GM12878 (cell line): ENCODE results near the gene STK10. TPM values are rescaled to one million over a fixed set of nuclear protein-coding genes. Genes with fewer than 3 reads are reported as not detected.
A peak's percentile ranks its signal among the peaks of the same experiment; 100 is the strongest.

ENCODE experiments used
- ATAC-seq: fragments of 200-7000 bp; cut with Tn5 transposase; 3 replicates; pipeline ENCODE4 v1.9.1; 2020; ENCODE audit warnings: mild to moderate bottlenecking, moderate library complexity
- BruUV-seq: library from RNA; stranded (reverse); fragments of 400-500 nt; replicated peaks from 2 replicates; lab custom pipeline; 2021; lab: Mats Ljungman, UMichigan
- CTCF ChIA-PET: fragments of 300-600 bp; sonication (Branson Sonifier 250); formaldehyde crosslinking; extraction: SDS; loops from one replicate; lab custom pipeline; 2021; ENCODE audit warnings: inconsistent platforms; lab: Yijun Ruan, JAX
- POLR2A ChIA-PET: fragments of 350-600 bp; formaldehyde crosslinking; extraction: SDS; loops from one replicate; lab custom pipeline; 2021; ENCODE audit warnings: inconsistent platforms; lab: Charles Lee
- RAD21 ChIA-PET: fragments of 300-600 bp; sonication (Branson Sonifier 250); formaldehyde crosslinking; loops from one replicate; lab custom pipeline; 2023; ENCODE audit warnings: antibody characterized with exemption; ENCODE audit not compliant: unreplicated experiment; lab: Charles Lee
- SMC1A ChIA-PET: fragments of 300-600 bp; sonication (Branson Sonifier 250); formaldehyde crosslinking; loops from one replicate; lab custom pipeline; 2023; ENCODE audit not compliant: unreplicated experiment, uncharacterized antibody; lab: Charles Lee
- DNase-seq: peaks from one replicate; pipeline ENCODE4 v3.0.0-alpha.2; 2011; ENCODE audit warnings: low read depth, low spot score
- FAIRE-seq: peaks from 3 replicates; lab custom pipeline; 2011; peaks lifted over from hg19 to GRCh38; lab: Jason Lieb, UNC
- H2AFZ ChIP-seq: 2 replicates; pipeline ENCODE4 v1.6.0; 2011; ENCODE audit warnings: low read depth, low read length, control low read depth; ENCODE audit not compliant: control insufficient read depth
- H3K27ac ChIP-seq: 2 replicates; pipeline ENCODE4 v1.5.1; 2011; ENCODE audit warnings: control low read depth; ENCODE audit not compliant: control insufficient read depth, insufficient read depth
- H3K27me3 ChIP-seq, 2 experiments: replicated peaks in 1 of 2; 2 replicates each; pipeline versions ENCODE4 v1.6.0 to v1.6.1; 2011; ENCODE audit warnings: low read length in 1 of 2; ENCODE audit not compliant: control insufficient read depth in 2 of 2, insufficient read depth in 2 of 2
- H3K36me3 ChIP-seq, 2 experiments: 2 replicates each; pipeline ENCODE4 v1.5.1; 2011; ENCODE audit warnings: low read length in 1 of 2; ENCODE audit not compliant: control insufficient read depth in 2 of 2, insufficient read depth in 2 of 2
- H3K4me1 ChIP-seq: 2 replicates; pipeline ENCODE4 v1.6.1; 2011; ENCODE audit warnings: mild to moderate bottlenecking, low read length, moderate library complexity, mixed read lengths; ENCODE audit not compliant: control insufficient read depth, insufficient read depth
- H3K4me2 ChIP-seq: 2 replicates; pipeline ENCODE4 v1.6.0; 2011; ENCODE audit warnings: control low read depth; ENCODE audit not compliant: control insufficient read depth, insufficient read depth
- H3K4me3 ChIP-seq: fragments of 200-600 bp; sonication (generic); 2 replicates; pipeline ENCODE4 v1.5.1; 2016
- H3K79me2 ChIP-seq: 2 replicates; pipeline ENCODE4 v1.6.0; 2011; ENCODE audit warnings: low read length; ENCODE audit not compliant: control insufficient read depth, insufficient read depth
- H3K9ac ChIP-seq: 2 replicates; pipeline ENCODE4 v1.8.0; 2011; ENCODE audit warnings: low read length, control low read depth, mixed read lengths; ENCODE audit not compliant: control insufficient read depth, insufficient read depth
- H3K9me3 ChIP-seq: replicated peaks from 3 replicates; pipeline ENCODE4 v1.5.1; 2011; ENCODE audit warnings: mild to moderate bottlenecking, low read length; ENCODE audit not compliant: control insufficient read depth, insufficient read depth
- H4K20me1 ChIP-seq: 2 replicates; pipeline ENCODE4 v1.6.0; 2011; ENCODE audit not compliant: control insufficient read depth, insufficient read depth
- DPF2 ChIP-seq: fragments of 450-650 bp; IDR thresholded peaks from 2 replicates; pipeline ENCODE4 v1.6.1; 2017; ENCODE audit warnings: mild to moderate bottlenecking
- RUNX3 ChIP-seq: IDR thresholded peaks from 2 replicates; pipeline ENCODE4 v1.6.1; 2012; ENCODE audit warnings: low read length, inconsistent platforms
- TCF3 ChIP-seq: IDR thresholded peaks from 2 replicates; pipeline ENCODE4 v1.6.1; 2012; ENCODE audit warnings: low read depth, mild to moderate bottlenecking, low read length, borderline replicate concordance; ENCODE audit not compliant: insufficient read depth
- WGBS: methylation state at CpG from one replicate; pipeline ENCODE4 v1.1.6; 2016; ENCODE audit warnings: low lambda C conversion rate; ENCODE audit not compliant: insufficient replicate concordance, insufficient coverage; ENCODE audit errors: missing lambda C conversion rate; 5-methylcytosine and 5-hydroxymethylcytosine counted together
- in situ Hi-C: fragments of 300-500 bp; cut with MboI; formaldehyde crosslinking; loops from 9 replicates; pipeline ENCODE4 v1.14.3; 2018; ENCODE audit warnings: mixed read lengths
- intact Hi-C: fragments of 100-400 bp; cut with micrococcal nuclease; formaldehyde crosslinking; loops from one replicate; pipeline ENCODE4 v1.14.2; 2022; ENCODE audit not compliant: unreplicated experiment
- polyA plus RNA-seq, 11 experiments: library from polyadenylated mRNA; depleted of rRNA in 4 of 11; unstranded in 6 of 11; stranded (reverse) in 5 of 11; fragments of >200 nt; fragmentation: Nextera tagmentation in 4 of 11; fragmentation: Illumina TruSeq in 1 of 11; extraction: Ambion mirVana in 4 of 11; extraction: Trizol in 1 of 11; gene quantifications; 1 replicate in 1 of 11; 2 replicates in 10 of 11; pipeline versions ENCODE4 v1.2.1 to v1.2.3, GENCODE V29; 2011 to 2016; ENCODE audit warnings: inconsistent platforms in 2 of 11, missing spikeins in 2 of 11, low read depth in 1 of 11
- total RNA-seq, 4 experiments: library from RNA; depleted of rRNA in 3 of 4; stranded (reverse); fragments of >200 nt in 3 of 4; fragmentation: Illumina TruSeq in 1 of 4; extraction: Trizol in 1 of 4; gene quantifications; 2 replicates each; pipeline versions ENCODE4 v1.2.1 to v1.2.3, GENCODE V29; 2013 to 2021
- TF ChIP-seq, protein P1 (sequence below): IDR thresholded peaks from 2 replicates; pipeline ENCODE4 v1.6.1; 2012; ENCODE audit warnings: low read length, inconsistent platforms
- TF ChIP-seq, protein P2 (sequence below): fragments of 450-650 bp; IDR thresholded peaks from 2 replicates; pipeline ENCODE4 v1.6.1; 2017; ENCODE audit warnings: mild to moderate bottlenecking

STK10 gene
- total and polyA plus RNA-seq, 10 of the 15 experiments (the other 5 are each of a cell fraction or from before 2014, with no cell fraction given) = 14.2 to 96.4 (median 50.6) TPM

DNA sequence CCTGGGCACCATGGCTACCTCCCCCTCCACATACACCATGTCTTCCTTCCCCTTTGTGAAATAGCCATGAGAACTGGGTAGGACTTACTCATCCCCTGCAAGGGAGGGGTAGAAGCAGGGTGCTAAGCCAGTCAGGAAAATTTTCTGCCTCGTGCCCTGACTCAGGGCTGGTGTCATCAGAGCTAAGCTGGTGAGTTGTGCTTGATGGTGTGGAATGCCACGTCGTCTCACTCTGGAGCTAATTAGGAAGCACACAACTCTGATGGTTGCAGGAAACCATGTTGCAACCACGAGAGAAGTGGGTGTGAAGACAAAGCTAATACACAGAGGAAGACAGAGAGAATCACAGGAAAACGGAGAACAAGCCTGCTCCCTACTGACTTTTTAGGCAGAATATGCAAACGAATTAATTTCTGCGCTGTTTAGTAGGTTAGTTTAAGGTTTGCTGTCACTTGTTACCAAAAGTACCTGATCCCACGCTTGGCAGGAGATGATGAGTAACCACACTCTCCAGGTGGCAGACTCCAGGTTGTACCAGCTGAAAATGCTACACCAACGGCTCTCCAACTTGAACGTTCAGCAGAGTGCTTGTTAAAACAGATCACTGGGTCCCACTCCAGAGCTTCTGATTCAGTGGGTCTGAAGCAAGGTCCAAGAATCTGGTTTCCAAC is 54.5 kb downstream of the STK10 start:
- H3K27ac ChIP-seq = peak overlapping the region; percentile 13; the same call in 1 of the 2 replicates
- H3K27me3 ChIP-seq = no peaks in the 10 kb centered on the region
- DNase-seq (no peak), ATAC-seq (peak; percentile 24; the same call in 2 of the 3 replicates), FAIRE-seq (peak; percentile 56)
- no peak overlapping the region for H3K4me2 ChIP-seq
- H4K20me1 ChIP-seq = no peaks in the 10 kb centered on the region
- ChIA-PET CTCF (interaction anchor here (1.1 to 1.2 kb wide), 2 partner anchors 11 to 21 kb away, joined by 3 read pairs; no protein-coding TSS in a partner anchor), POLR2A (interaction anchor here (1.3 kb wide), 1 partner anchor 21 kb away, joined by 4 read pairs; no protein-coding TSS in a partner anchor), RAD21 (interaction anchor here (0.9 kb wide), 1 partner anchor 41 kb away, joined by 3 read pairs; no protein-coding TSS in a partner anchor), SMC1A (interaction anchor here (0.8 to 1.3 kb wide), 5 partner anchors 17 to 55 kb away, joined by 3 read pairs; partner anchors contain the start of gene STK10)
- H3K79me2 ChIP-seq = peaks cover 59% of the 10 kb centered on the region
- H2AFZ ChIP-seq = no peak overlapping the region
- in situ Hi-C loops = no loop called here
- no TSS peak for BruUV-seq
- intact Hi-C loops = no loop called here
- H3K4me3 ChIP-seq = no peak overlapping the region
- WGBS = 29% methylated on average over 10 of the region's 10 CpGs
- no peak overlapping the region for H3K9ac ChIP-seq
- peaks cover 12 to 25% of the 10 kb centered on the region in 2 experiments; a peak in 3 of 4 replicates for H3K36me3 ChIP-seq
- H3K4me1 ChIP-seq = peaks cover 5% of the 10 kb centered on the region
- no peak for TF ChIP-seq TCF3
- TF ChIP-seq DPF2 = no peak
- TF ChIP-seq RUNX3 = peak; percentile 31; the same call in 1 of the 2 replicates
- peaks cover 3% of the 10 kb centered on the region; the same call in 2 of the 3 replicates for H3K9me3 ChIP-seq

DNA sequence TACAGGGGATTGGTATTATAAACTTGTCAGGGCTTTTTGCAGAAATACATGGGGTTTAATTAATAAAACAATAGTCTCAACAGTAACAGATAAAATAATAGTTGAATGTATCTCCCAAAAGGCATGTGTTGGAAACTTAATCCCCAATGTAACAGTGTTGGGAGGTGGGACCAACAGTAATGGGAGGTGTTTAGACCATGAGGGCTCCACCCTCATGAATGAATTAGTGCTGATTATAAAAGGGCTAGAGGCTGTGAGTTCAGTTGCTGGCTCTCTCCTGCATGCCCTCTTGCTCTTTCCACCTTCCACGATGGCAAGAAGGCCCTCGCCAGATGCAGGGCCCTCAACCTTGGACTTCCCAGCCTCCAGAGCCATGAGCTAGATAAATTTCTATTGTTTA is 56.3 kb downstream of the STK10 start:
- Histone ChIP-seq H3K9me3 (no peaks in the 10 kb centered on the region; the same call in 2 of the 3 replicates), H3K36me3 (peaks cover 21 to 31% of the 10 kb centered on the region in 2 experiments; a peak in 3 of 4 replicates), H3K27me3 (no peaks in the 10 kb centered on the region), H3K9ac (no peak overlapping the region), H2AFZ (no peak overlapping the region), H3K4me3 (no peak overlapping the region), H3K27ac (no peak overlapping the region), H4K20me1 (no peaks in the 10 kb centered on the region), H3K4me1 (peaks cover 5% of the 10 kb centered on the region), H3K79me2 (peaks cover 54% of the 10 kb centered on the region), H3K4me2 (no peak overlapping the region)
- ATAC-seq (no peak), DNase-seq (no peak), FAIRE-seq (no peak)
- SMC1A ChIA-PET = interaction anchor here (0.8 to 1.2 kb wide), 3 partner anchors 11 to 43 kb away, joined by 3 read pairs; no protein-coding TSS in a partner anchor
- no TSS peak for BruUV-seq
- intact Hi-C loops = no loop called here
- CTCF ChIA-PET = interaction anchor here (0.6 to 1.2 kb wide), 2 partner anchors 34 to 40 kb away, joined by 3 read pairs; no protein-coding TSS in a partner anchor
- POLR2A ChIA-PET = no interaction called here
- TF ChIP-seq, protein P1, sequence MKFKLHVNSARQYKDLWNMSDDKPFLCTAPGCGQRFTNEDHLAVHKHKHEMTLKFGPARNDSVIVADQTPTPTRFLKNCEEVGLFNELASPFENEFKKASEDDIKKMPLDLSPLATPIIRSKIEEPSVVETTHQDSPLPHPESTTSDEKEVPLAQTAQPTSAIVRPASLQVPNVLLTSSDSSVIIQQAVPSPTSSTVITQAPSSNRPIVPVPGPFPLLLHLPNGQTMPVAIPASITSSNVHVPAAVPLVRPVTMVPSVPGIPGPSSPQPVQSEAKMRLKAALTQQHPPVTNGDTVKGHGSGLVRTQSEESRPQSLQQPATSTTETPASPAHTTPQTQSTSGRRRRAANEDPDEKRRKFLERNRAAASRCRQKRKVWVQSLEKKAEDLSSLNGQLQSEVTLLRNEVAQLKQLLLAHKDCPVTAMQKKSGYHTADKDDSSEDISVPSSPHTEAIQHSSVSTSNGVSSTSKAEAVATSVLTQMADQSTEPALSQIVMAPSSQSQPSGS = no peak
- TF ChIP-seq, protein P2, sequence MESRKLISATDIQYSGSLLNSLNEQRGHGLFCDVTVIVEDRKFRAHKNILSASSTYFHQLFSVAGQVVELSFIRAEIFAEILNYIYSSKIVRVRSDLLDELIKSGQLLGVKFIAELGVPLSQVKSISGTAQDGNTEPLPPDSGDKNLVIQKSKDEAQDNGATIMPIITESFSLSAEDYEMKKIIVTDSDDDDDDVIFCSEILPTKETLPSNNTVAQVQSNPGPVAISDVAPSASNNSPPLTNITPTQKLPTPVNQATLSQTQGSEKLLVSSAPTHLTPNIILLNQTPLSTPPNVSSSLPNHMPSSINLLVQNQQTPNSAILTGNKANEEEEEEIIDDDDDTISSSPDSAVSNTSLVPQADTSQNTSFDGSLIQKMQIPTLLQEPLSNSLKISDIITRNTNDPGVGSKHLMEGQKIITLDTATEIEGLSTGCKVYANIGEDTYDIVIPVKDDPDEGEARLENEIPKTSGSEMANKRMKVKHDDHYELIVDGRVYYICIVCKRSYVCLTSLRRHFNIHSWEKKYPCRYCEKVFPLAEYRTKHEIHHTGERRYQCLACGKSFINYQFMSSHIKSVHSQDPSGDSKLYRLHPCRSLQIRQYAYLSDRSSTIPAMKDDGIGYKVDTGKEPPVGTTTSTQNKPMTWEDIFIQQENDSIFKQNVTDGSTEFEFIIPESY = no peak
- 100% methylated on average over 2 of the region's 2 CpGs for WGBS
- in situ Hi-C loops = no loop called here
- RAD21 ChIA-PET = no interaction called here
